D341Med (cell line): ENCODE results near the gene CLSTN1.
"Not testable (repeated sequence)": the region's sequence is repeated elsewhere in the genome, so short reads cannot be mapped to it uniquely, and the experiment has no call there.

Experiments used
- DNase-seq: peaks from one replicate; pipeline ENCODE4 v3.0.0; 2012; ENCODE audit warnings: low spot score

Gene CLSTN1

DNA sequence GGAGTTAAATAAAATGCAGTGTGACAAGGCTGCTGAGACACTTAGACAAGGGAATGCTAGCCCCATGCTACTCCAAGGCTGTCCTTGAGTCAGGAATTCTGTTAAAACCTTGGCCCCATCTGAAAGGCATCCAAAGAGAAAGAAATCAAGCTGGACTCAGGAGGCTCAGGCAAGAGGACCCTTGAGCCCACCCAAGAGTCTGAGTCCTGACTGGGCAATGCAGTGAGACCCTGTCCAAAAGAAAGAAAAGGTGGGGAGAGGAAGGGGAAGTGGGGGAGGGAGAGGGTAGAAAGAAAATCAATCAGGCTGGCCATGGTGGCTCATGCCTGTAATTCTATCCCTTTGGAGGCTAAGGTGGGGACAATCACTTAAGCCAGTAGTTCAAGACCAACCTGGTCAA, 26.7 kb downstream of the CLSTN1 start:
- DNase-seq: no peak

DNA sequence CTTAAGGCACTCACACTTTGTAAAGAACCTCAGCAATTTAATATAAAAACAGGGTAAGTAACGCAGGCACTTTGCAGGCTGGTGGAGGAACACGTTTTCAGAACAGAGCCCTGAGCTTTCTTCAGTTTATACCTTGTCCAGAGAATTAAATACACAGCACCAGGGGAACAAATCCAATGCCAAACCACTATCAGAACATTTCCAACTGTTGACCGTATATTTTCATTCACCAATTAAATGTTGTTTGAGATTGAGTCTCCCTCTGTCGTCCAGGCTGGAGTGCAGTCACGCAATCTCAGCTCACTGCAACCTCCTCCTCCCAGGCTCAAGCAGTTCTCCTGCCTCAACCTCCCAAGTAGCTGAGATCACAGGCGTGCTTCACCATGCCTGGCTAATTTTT, 29.7 kb downstream of the CLSTN1 start:
- DNase-seq: no peak

DNA sequence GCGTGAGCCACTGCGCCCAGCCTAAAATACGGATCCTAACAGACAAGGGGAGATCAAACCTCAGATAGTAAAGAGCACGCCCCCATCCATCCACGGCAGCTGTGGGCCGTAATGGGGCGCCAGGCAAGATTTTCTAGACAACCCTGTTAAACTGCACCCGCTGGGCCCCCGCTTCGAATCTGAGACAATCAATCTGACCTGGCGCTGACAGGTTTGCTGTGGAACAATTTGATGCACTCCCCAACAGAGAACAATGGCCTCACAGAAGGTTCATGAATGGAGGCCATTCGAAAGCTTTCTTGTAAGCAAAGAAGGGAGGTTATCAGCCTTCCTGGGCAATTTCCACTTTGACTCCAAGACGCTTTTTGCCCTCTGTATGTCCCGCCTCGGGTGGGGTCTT, 30.5 kb downstream of the CLSTN1 start:
- DNase-seq: no peak

DNA sequence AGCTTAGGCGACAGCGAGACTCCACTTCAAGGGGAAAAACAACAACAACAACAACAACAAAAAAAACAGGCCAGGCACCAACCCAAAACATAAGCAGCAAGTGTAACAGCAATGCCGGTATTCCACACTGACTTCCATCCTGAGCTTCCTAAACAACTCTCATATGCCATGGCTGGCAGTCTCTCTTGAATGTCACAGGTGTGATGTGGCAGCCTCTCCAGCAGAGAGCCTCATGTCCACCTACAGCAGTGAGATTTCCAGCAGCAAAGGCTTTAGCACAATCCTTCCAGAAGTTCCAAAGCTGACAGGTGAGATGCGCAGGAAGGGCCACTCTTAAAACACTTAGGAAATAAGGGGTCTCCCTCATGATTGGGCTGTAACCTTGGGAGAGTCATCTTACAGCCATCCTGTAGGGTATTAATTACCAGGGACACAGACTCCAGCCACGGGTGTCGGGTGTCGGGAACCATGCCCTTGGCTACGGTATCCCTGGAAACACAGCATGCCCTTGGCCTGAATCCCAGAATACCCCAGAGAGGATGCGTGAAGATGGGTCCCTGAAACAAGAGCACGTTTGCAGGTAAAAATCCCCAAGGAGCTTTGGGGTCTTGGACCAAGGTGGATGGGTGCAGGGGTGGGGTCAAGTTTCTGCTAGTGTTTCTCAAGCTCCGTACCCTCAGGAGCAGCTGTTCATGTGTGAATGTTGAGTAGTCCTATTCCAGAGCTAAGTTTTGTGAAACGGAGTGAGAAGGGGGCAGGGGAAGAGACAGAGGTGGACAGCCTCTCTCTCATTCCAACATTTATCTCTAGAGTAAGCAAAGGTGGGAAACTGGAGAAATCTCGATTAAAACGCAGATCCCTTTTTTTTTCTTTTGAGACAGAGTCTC, 31.4 kb downstream of the CLSTN1 start:
- DNase-seq: peak; percentile 67

DNA sequence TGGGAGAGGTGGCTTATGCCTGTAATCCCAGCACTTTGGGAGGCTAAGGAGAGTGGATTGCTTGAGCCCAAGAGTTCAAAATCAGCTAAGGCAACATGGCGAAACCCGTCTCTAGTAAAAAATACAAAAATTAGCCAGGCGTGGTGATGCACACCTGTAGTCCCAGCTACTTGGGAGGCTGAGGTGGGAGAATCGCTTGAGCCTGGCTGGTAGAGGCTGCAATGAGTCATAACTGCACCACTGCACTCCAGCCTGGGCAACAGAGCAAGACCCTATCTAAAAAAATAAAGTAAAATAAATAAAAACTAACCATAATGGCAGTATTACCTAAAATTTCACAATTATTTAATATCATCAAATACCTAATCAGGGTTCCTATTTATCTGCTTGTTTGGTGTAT, 34.1 kb downstream of the CLSTN1 start:
- not testable (repeated sequence) for DNase-seq

DNA sequence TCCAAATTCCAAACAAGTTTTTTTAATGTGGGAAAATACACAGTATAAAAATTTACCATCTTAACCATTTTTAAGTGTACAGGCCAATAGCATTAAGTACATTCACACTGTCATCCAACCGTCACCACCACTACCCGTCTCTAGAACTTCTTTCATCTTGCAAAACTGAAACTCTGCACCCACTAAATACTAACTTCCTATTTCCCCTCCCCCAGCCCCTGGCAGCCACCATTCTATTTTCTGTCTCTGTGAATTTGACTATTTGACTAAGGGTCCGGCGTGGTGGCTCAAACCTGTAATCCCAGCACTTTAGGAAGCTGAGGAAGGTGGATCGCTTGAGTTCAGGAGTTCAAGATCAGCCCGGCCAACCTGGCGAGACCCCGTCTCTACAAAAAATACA, 36.1 kb downstream of the CLSTN1 start:
- DNase-seq: no peak

DNA sequence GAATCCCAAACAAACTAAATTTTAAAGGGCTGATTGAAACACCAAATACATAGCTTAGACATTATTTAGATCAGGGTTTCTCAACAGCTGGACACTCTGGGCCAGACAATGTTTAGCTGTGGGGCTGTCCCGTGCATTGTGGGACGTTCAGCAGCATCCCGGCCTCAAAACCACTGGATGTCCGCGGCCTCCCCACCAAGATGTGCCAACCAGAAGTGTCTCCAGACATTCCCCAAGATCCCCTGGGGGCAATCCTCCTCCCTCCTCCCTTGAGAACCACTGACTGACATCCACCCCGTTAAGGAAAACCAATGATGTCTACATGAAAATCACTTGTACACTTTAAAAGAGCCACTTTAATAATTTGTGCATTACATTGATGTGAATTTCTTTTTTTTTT, 38.4 kb downstream of the CLSTN1 start:
- DNase-seq: no peak

DNA sequence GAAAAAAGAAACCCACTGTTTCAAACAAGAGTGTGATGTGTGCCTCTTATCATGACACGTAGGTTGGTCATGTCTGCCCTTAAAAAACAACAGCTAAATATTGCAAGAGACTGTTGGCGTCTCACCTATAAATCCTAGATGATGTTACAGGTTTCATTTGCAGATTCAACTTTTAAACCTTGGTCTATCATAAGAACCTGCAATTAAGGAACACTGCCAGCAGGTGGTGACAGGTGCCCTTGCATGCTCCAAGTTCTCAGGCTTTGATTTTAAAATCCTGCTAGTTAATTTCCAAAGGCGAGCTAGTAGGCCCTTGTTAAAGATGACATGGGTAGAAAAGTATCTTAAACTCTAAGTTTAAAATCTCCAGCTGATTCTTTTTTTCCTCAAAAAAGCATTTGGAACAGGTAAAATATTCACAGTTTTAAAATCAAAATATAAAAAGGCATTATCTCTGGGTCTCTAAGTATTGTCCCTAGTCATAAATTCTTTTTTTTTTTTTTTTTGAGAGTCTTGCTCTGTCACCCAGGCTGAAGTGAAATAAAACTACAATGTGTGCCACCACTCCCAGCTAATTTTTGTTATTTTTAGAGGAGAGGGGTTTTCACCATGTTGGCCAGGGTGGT, 39.1 kb downstream of the CLSTN1 start:
- DNase-seq: peak; percentile 67

DNA sequence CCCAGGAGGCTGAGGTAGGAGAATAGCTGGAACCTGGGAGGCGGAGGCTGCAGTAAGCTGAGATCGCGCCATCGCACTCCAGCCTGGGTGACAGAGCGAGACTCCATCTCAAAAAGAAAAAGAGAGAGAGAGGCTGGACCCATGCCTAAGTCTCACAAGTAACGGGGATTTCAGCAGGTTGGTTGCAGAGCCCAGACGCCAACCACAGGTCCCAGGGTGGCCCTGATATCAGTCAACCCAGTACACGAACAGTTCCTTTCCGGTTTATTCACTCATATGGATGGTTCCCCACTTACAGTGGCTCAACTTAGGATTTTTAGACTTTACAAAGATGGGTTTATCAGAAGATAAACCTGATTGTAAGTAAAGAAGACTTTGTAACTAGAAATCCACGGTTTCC, 40.9 kb downstream of the CLSTN1 start:
- DNase-seq: no peak

DNA sequence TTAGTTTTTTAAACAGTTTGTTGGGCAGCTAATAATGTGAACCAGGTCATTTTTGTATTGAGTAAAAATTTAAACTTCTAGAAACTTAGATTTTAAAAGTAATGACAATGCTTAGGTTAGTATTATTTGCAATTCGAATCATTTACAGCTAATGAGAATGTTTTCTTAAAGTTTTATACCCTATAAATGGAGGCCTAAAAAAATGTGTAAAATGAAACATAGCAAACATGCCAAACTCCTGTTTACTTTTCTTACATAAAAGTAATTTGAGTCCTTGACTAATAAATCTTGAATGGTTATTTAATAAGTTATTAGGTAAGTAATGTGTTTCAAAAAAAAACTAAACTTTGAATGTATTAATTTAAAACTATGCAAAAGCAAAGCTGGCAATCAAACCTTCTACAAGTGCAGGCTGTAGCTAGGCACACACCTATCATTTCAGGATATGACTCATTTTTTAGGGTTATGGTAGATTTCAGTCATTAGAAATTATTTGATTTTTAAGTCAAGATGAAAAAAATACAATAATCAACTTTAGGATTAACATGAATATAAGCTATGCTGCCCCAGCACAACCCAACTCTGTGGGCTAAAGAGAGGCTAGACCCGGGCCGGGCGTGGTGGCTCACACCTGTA, 41.5 kb downstream of the CLSTN1 start:
- no peak for DNase-seq

DNA sequence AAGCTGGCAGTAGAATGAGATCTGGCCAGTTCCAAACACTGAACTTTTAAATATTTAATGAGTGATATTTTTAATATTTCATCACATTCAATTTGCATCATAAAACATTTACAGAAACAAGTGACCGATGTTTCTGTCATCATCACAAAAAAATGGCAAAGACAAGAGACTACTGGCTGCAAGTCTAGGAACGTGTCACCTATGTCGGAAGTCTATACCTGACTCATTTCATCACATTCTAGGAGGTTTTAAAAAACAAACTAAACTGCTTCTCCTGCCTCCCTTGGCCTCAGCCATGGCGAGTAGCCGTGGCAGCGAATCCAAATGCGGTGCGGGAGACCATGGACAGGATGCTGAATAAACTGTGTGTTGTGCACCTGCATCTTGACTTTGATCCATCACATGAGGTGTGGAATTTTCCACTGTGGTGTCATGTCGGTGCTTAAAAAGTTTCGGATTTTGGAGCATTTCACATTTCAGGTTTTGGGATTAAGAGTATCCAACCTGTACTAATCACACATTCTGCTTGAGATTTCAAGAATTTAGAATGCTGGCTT, 43.1 kb downstream of the CLSTN1 start:
- no peak for DNase-seq

DNA sequence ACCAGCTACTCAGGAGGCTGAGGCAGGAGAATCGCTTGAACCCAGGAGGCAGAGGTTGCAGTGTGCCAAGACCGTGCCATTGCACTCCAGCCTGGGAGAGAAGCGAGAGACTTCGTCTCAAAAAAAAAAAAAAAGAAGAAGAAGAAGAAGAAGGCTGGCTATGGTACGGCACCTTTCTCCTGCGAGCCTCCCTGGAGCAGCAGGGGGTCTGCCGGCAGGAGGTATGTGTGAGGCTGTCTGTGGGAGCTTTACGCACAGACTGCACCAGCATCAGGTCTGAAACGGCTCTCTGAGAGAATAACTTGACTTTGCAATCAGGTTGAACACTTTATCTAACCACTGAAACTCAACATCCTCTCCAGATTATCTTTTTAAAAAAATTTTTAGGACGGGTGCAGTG, 44.9 kb downstream of the CLSTN1 start:
- no peak for DNase-seq

DNA sequence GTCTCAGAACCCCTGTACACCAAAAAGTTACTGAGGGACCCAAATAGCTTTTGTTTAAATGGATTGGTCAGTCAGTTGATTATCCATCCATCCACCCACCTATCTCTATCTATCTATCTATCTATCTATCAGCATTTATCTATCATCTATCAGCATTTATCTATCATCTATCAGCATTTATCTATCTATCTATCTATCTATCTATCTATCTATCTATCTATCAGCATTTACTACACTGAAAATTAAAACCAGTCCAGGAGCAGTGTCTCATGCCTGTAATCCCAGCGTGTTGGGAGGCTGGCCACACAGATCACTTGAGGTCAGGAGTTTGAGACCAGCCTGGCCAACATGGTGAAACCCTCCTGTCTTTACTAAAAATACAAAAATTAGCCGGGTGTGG, 47.1 kb downstream of the CLSTN1 start:
- DNase-seq: no peak

DNA sequence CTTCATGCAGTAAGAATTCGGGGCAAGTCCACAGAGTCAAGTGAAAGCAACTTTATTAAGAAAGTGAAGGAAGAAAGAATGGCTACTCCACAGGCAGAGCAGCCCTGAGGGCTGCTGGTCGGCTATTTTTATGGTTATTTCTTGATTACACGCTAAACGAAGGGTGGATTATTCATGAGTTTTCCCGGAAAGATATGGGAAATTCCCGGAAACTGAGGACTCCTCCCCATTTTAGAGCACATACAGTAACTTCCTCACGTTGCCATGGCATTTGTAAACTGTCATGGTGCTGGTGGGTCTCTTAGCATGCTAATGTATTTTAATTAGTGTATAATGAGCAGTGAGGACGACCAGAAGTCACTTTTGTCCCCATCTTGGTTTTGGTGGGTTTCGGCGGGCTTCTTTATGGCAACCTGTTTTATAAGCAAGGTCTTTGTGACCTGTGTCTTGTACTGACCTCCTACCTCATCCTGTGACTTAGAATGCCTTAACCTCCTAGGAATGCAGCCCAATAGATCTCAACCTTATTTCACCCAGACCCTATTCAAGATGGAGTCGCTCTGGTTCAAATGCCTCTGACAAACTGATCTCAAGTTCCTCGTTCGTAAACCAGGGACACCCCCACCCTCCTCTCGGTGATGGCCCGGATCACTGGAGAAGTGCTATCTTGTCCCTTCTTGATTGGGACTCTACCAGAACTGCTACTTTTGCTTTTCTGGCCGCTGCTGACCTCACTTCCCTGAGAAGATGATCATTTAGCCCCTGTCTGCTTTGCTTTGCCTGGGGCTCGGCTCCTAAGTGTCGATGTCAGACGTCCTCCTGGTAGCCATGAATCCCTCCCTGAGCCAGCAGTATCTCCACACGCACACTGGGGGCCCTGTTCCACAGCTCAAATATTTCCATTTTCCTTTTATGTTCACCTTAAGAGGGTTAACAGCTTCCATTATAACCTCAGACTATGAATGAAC, 48.8 kb downstream of the CLSTN1 start:
- DNase-seq: no peak

DNA sequence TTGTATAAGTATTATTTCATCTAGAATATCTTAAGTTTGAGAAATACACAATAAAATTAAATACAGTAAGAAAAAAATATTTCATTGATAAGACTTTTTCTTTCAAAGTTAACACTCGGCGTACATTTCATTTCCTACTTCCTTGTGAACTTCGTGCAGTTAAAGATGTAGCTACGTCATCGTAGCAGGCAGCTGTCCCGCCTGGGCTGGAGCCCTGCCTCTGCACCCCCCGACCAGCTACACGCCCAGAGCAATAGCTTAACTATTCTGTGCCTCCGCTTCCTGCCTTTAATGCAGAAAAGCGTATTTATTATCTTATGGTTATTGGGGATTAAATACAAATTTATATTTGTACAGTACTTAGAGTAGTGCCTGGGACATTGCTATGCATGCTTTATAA, 53.5 kb downstream of the CLSTN1 start:
- DNase-seq: no peak

DNA sequence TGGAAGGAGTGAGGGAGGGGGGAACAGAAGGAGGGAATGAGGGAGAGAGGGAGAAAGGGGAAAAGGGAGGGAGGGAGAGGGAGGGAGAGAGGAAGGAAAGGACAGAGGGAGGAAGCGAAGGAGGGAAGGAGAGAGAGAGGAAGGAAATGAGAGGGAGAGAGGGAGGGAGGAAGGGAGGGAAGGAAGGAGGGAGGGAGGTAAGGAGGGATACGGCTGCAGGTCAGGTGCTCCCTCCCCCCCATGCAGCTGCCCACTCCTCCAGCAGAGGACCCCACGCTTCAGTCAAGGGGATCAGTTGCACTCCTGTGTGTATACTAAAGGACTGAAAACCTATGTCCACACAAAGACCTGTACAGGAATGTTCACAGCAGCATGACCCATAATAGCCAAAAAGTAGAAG, 54.8 kb downstream of the CLSTN1 start:
- DNase-seq: no peak

DNA sequence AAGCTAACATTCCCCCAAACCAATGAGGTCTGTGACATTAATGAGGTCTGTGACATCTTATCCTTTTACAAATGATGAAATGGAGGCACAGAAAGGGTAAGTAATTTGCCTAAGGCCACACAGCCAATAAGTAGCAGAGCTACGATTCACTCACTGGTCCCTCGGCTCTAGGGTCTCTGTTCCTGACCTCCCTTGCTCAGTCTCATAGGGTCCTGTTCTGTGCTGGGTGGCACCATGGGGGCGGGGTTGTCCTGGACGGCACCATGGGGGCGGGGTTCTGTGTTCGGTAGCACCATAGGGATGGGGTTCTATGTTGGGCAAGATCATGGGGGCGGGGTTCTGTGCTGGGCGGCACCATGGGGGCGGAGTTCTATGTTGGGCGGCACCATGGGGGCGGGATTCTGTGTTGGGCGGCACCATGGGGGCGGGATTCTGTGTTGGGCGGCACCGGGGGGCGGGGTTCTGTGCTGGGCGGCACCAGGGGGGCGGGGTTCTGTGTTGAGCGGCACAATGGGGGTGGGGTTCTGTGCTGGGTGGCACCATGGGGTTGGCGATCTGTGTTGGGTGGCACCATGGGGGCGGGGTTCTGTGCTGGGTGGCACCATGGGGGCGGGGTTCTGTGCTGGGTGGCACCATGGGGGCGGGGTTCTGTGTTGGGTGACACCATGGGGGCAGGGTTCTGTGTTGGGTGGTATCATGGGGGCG, 55.6 kb downstream of the CLSTN1 start:
- no peak for DNase-seq

DNA sequence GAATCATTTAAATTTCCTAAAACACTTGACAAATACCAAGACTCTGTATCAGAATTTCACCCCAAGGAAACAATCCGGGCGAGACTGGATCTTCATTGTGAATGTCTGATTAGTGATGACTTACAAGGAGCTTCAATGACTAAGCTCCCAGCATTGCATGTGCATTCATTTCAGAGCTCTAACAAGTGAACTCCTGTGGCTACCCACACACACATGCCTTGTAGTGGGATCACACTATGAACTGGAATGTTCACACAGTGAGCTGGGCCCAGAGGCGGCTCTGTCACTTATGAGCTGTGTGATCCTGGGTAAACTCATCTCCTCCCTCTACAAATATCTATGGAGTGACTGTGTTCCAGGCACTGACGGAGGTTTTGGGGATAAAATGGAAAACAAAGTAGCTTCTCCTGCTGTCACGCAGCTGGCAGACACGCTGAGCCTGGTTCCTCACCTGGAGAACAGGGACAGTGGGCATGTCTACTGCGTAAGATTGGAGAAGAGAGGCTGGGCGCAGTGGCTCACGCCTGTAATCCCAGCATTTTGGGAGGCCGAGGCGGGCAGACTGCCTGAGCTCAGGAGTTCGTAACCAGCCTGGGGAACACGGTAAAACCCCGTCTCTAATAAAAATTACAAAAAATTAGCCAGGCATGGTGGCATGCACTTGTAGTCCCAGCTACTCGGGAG, 56.9 kb downstream of the CLSTN1 start:
- no peak for DNase-seq

DNA sequence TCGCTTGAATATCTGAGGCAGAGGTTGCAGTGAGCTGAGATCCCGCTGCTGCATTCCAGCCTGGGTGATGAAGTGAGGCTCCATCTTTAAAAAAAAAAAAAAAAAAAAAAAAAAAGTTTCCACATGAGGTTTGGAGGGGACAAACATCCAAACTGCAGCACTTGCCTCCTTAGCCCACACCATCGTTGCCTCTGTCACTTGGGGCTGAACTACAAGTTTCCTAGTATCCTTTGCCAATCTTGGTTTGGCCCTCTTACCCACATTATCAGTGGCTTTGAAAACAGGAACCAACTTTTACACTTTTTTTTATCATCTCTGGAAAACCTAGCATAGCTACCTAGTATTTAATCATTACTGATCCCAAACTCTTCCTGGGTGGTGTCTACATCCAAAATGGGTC, 59.2 kb downstream of the CLSTN1 start:
- DNase-seq: no peak

DNA sequence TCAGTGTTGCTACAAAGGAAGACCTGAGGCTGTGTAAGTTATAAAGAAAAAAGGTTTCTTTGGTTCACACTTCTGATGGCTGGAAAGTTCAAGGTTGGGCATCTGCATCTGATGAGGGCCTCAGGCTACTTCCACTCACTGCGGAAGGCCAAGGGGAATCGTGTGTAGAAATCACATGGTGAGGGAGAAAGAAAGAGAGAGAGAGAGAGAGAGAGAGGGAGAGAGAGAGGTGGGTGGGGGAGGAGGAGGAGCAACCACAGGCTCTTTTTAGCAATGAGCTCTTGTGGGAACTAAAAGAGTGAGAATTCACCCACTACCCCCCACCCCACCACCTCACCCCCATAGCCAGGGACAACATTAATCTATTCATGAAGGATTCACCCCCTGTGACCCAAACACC, 59.9 kb downstream of the CLSTN1 start:
- no peak for DNase-seq

DNA sequence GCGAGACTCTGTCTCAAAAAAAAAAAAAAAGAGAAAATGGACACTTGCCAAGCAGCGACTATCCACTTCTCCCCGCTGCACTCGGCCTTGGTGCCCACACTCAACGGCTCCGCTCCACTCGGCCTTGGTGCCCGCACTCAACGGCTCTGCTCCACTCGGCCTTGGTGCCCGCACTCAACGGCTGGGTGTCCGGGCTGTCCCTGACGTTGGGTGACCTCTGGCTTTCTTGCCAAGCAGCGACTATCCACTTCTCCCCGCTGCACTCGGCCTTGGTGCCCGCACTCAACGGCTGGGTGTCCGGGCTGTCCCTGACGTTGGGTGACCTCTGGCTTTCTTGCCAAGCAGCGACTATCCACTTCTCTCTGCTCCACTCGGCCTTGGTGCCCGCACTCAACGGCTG, 61.3 kb downstream of the CLSTN1 start:
- not testable (repeated sequence) for DNase-seq
